HepG2 (cell line): Measurements from ENCODE around the gene MAP3K8. TPM values are rescaled to one million over a fixed set of nuclear protein-coding genes. Genes with fewer than 3 reads are reported as not detected.

Experiments used
- ADNP ChIP-seq: sonication (generic); formaldehyde crosslinking; IDR thresholded peaks from 2 replicates; pipeline ENCODE4 v1.4.0; 2020; ENCODE audit warnings: missing genetic modification reagents
- ESRRA ChIP-seq: sonication (generic); formaldehyde crosslinking; IDR thresholded peaks from 2 replicates; pipeline ENCODE4 v1.5.1; 2020; ENCODE audit warnings: mild to moderate bottlenecking, low read depth, missing genetic modification reagents
- FOXA3 ChIP-seq: IDR thresholded peaks from 2 replicates; pipeline ENCODE4 v1.6.1; 2016; ENCODE audit warnings: missing genetic modification reagents, missing compliant biosample characterization
- JUN ChIP-seq: sonication (generic); formaldehyde crosslinking; IDR thresholded peaks from 2 replicates; pipeline ENCODE4 v1.4.0; 2020; ENCODE audit warnings: mild to moderate bottlenecking, missing genetic modification reagents
- KLF12 ChIP-seq: sonication (generic); formaldehyde crosslinking; IDR thresholded peaks from 2 replicates; pipeline ENCODE4 v1.4.0; 2020; ENCODE audit warnings: missing genetic modification reagents, borderline replicate concordance
- NCOR1 ChIP-seq: fragments of 200-600 bp; sonication (generic); IDR thresholded peaks from 2 replicates; pipeline ENCODE4 v1.7.0; 2017; ENCODE audit warnings: antibody characterized with exemption, low read length, borderline replicate concordance
- PHF5A ChIP-seq: IDR thresholded peaks from one replicate; pipeline ENCODE4 v1.6.1; 2018; ENCODE audit warnings: low read depth, missing genetic modification reagents; ENCODE audit not compliant: unreplicated experiment
- SALL1 ChIP-seq: sonication (generic); formaldehyde crosslinking; IDR thresholded peaks from 2 replicates; pipeline ENCODE4 v1.8.0; 2022; ENCODE audit warnings: mild to moderate bottlenecking, missing genetic modification reagents
- SALL2 ChIP-seq: sonication (generic); formaldehyde crosslinking; IDR thresholded peaks from 2 replicates; pipeline ENCODE4 v1.8.1; 2023; ENCODE audit warnings: mild to moderate bottlenecking, missing genetic modification reagents, inconsistent platforms
- SNAPC5 ChIP-seq: sonication (generic); formaldehyde crosslinking; IDR thresholded peaks from 2 replicates; pipeline ENCODE4 v1.8.1; 2023; ENCODE audit warnings: mild to moderate bottlenecking, missing genetic modification reagents, borderline replicate concordance
- ZNF225 ChIP-seq: sonication (generic); formaldehyde crosslinking; IDR thresholded peaks from 2 replicates; pipeline ENCODE4 v1.4.0; 2020; ENCODE audit warnings: mild to moderate bottlenecking, missing genetic modification reagents
- ZNF543 ChIP-seq: sonication (generic); formaldehyde crosslinking; IDR thresholded peaks from 2 replicates; pipeline ENCODE4 v1.4.0; 2020; ENCODE audit warnings: mild to moderate bottlenecking, missing genetic modification reagents
- ZNF609 ChIP-seq: sonication (generic); formaldehyde crosslinking; IDR thresholded peaks from 2 replicates; pipeline ENCODE4 v1.4.0; 2020; ENCODE audit warnings: mild to moderate bottlenecking, missing genetic modification reagents, borderline replicate concordance
- ZNF710 ChIP-seq: sonication (generic); formaldehyde crosslinking; IDR thresholded peaks from 2 replicates; pipeline ENCODE4 v1.5.0; 2020; ENCODE audit warnings: mild to moderate bottlenecking, missing genetic modification reagents, borderline replicate concordance
- ZNF720 ChIP-seq: sonication (generic); formaldehyde crosslinking; IDR thresholded peaks from 2 replicates; pipeline ENCODE4 v1.4.0; 2020; ENCODE audit warnings: missing genetic modification reagents
- polyA plus RNA-seq, 8 experiments: library from polyadenylated mRNA; depleted of rRNA in 3 of 8; stranded (reverse) in 7 of 8; unstranded in 1 of 8; fragments of >200 nt; fragmentation: Illumina TruSeq in 4 of 8; extraction: Trizol in 4 of 8; gene quantifications; 2 replicates each; pipeline versions ENCODE4 v1.2.1 to v1.2.3, GENCODE V29; 2011 to 2016; ENCODE audit warnings: low read depth in 4 of 8, missing spikeins in 1 of 8, mixed read lengths in 1 of 8; ENCODE audit not compliant: insufficient read depth in 1 of 8
- total RNA-seq, 5 experiments: library from RNA; depleted of rRNA; stranded (reverse); fragments of >200 nt; fragmentation: Illumina TruSeq; extraction: Trizol; gene quantifications; 2 replicates each; pipeline ENCODE4 v1.2.3, GENCODE V29; 2016; ENCODE audit warnings: low read depth in 1 of 5
- TF ChIP-seq, protein P1 (sequence below): sonication (generic); IDR thresholded peaks from 2 replicates; pipeline ENCODE4 v1.6.1; 2016; ENCODE audit warnings: low read depth, borderline replicate concordance
- TF ChIP-seq, protein P2 (sequence below): sonication (generic); formaldehyde crosslinking; IDR thresholded peaks from 2 replicates; pipeline ENCODE4 v1.5.0; 2020; ENCODE audit warnings: mild to moderate bottlenecking, missing genetic modification reagents

Gene MAP3K8
- total and polyA plus RNA-seq, 2 of the 13 experiments (the other 11 are each of a cell fraction or from before 2014, with no cell fraction given): 19.3 to 37.9 TPM

DNA sequence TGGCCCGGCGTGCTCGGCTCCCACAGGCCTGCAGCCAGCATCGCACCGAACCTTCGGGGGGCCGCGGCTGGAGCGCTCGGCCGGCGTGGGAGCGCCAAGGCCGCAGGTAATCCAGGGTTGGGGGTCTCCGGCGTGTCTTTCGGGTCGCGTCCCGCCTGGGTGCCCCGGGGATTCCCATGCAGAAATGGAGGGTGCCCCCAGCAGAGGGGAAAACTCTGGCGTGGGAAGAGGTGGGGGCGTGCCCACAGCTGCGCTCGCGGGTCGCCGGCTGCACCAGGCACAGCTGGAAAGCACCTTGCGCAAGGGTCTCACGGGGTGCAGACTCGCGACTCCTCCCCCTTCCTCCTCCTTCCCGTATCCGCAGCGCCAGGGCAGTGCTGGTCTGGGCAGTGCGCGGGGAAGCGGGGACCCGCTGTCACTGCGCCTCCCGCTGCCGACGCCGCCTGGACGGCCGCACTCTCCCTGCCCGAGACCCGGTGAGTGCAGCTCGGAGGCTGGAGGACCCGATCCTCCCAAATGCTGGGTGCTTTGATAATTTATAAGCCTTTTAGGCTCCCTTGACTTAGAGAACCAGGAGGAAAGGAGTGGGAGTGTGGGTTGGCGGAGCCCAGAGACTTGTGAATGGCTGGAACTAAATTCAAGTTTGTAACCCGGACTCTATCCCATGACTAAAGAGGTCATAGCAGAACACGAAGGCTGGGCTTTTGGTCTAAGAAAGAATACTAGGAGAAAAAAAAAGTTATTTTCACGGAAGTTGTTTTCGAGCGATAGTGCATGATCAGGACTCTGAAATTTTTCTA is 489 bp downstream of the MAP3K8 start (continued):
- TF ChIP-seq ZNF609 (CRISPR knock-in tag): peak; percentile 58; the same call in 1 of the 2 replicates
- TF ChIP-seq ESRRA (CRISPR knock-in tag): no peak
- TF ChIP-seq SNAPC5 (CRISPR knock-in tag): no peak
- TF ChIP-seq SALL1 (CRISPR knock-in tag): peak; percentile 83; the same call in 1 of the 2 replicates
- peak; percentile 71 for TF ChIP-seq FOXA3 (CRISPR knock-in tag)
- no peak for TF ChIP-seq ZNF720 (CRISPR knock-in tag)
- peak; percentile 85; the same call in 1 of the 2 replicates for TF ChIP-seq KLF12 (CRISPR knock-in tag)
- peak; percentile 24 for TF ChIP-seq PHF5A (CRISPR knock-in tag)
- TF ChIP-seq, protein P1, sequence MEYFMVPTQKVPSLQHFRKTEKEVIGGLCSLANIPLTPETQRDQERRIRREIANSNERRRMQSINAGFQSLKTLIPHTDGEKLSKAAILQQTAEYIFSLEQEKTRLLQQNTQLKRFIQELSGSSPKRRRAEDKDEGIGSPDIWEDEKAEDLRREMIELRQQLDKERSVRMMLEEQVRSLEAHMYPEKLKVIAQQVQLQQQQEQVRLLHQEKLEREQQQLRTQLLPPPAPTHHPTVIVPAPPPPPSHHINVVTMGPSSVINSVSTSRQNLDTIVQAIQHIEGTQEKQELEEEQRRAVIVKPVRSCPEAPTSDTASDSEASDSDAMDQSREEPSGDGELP: peak; percentile 99
- no peak for TF ChIP-seq ADNP (CRISPR knock-in tag)
- TF ChIP-seq, protein P2, sequence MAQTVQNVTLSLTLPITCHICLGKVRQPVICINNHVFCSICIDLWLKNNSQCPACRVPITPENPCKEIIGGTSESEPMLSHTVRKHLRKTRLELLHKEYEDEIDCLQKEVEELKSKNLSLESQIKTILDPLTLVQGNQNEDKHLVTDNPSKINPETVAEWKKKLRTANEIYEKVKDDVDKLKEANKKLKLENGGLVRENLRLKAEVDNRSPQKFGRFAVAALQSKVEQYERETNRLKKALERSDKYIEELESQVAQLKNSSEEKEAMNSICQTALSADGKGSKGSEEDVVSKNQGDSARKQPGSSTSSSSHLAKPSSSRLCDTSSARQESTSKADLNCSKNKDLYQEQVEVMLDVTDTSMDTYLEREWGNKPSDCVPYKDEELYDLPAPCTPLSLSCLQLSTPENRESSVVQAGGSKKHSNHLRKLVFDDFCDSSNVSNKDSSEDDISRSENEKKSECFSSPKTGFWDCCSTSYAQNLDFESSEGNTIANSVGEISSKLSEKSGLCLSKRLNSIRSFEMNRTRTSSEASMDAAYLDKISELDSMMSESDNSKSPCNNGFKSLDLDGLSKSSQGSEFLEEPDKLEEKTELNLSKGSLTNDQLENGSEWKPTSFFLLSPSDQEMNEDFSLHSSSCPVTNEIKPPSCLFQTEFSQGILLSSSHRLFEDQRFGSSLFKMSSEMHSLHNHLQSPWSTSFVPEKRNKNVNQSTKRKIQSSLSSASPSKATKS (CRISPR knock-in tag): no peak; the same call in 1 of the 2 replicates
- TF ChIP-seq NCOR1: peak; percentile 35; the same call in 1 of the 2 replicates
- 0 out of 2 replicates have a peak, but pooled peaks have one; percentile 8 for TF ChIP-seq ZNF710
- TF ChIP-seq ZNF543 (CRISPR knock-in tag): no peak; the same call in 1 of the 2 replicates
- TF ChIP-seq SALL2 (CRISPR knock-in tag): peak; percentile 77; the same call in 1 of the 2 replicates
- no peak for TF ChIP-seq JUN (CRISPR knock-in tag)
- peak; percentile 83; the same call in 1 of the 2 replicates for TF ChIP-seq ZNF225 (CRISPR knock-in tag)
